GM19438 (cell line): ENCODE results near the gene B2M.

Experiments
- ATAC-seq: cut with Tn5 transposase; IDR thresholded peaks from one replicate; pipeline ENCODE4 v1.9.1; 2021; ENCODE audit warnings: low read depth; ENCODE audit not compliant: unreplicated experiment

B2M gene

DNA sequence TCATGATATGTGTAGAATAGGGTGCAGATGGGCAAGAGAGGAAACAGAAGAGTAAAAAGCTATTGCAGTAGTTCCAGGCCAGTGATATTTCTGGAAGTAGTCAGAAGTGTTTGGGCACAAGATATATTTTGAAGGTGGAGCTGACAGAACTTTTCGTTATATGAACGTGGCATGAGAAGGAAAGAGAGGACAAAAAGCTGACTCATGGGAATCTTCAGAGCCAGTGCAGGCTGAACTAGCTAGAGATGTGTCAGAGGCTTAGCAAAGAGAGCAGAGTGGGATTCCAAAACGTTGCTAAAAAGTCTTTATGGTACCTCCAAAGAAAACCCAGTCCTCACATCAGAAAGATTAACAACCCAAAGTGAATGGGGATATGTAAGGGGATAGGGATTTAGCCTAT is 53.7 kb downstream of the B2M start:
- ATAC-seq, result no peak
